ENCODE data around the gene MYO1E.
"Not testable (repeated sequence)": the region's sequence is repeated elsewhere in the genome, so short reads cannot be mapped to it uniquely, and the experiment has no call there.

The MYO1E gene

GRCh38 chr15:59150185-59150584 is 222.5 kb downstream of the MYO1E start:
- H3K27me3 ChIP-seq (replicated peaks in 2 of 5; ENCODE audit: control insufficient read depth in 4 of 5, insufficient read depth in 5 of 5, low read length in 4 of 5), result no peaks in the 10 kb centered on the region
- H3K36me3 ChIP-seq (ENCODE audit: control insufficient read depth in 4 of 4, insufficient read depth in 4 of 4, low read length in 3 of 4), result peaks cover 0 to 31% (median 11%) of the 10 kb centered on the region in 4 experiments
- H3K27ac ChIP-seq (ENCODE audit: insufficient read depth in 1 of 2, low read depth in 1 of 2, low read length in 2 of 2, poor library complexity in 1 of 2, severe bottlenecking in 2 of 2), result no peak overlapping the region
- no peak overlapping the region for H3K4me3 ChIP-seq (ENCODE audit: control insufficient read depth in 1 of 7, extremely low read depth in 1 of 7, insufficient read depth in 4 of 7, low read depth in 2 of 7, low read length in 6 of 7)
- DNase-seq, result no peak
- POLR2A ChIA-PET, result no interaction called here
- no peaks in the 10 kb centered on the region for H3K4me1 ChIP-seq (ENCODE audit: control extremely low read depth in 1 of 4, control insufficient read depth in 4 of 4, insufficient read depth in 4 of 4, low read length in 3 of 4)
- CTCF ChIA-PET, result interaction anchor here (0.9 kb wide), 1 partner anchor 379 kb away, joined by 3 read pairs; no protein-coding TSS in a partner anchor
- H3K9me3 ChIP-seq (ENCODE audit: control extremely low read depth in 1 of 5, control insufficient read depth in 4 of 5, insufficient read depth in 2 of 5, low read depth in 1 of 5, low read length in 4 of 5), result no peaks in the 10 kb centered on the region
- WGBS (ENCODE audit: insufficient coverage), result 89% methylated on average over 2 of the region's 2 CpGs

GRCh38 chr15:59148153-59148833 is 224.4 kb downstream of the MYO1E start:
- H3K27ac ChIP-seq (ENCODE audit: insufficient read depth in 1 of 2, low read depth in 1 of 2, low read length in 2 of 2, poor library complexity in 1 of 2, severe bottlenecking in 2 of 2), result no peak overlapping the region
- ChIA-PET POLR2A (no interaction called here), CTCF (no interaction called here)
- H3K4me1 ChIP-seq (ENCODE audit: control extremely low read depth in 1 of 4, control insufficient read depth in 4 of 4, insufficient read depth in 4 of 4, low read length in 3 of 4), result no peaks in the 10 kb centered on the region
- no peaks in the 10 kb centered on the region for H3K9me3 ChIP-seq (ENCODE audit: control extremely low read depth in 1 of 5, control insufficient read depth in 4 of 5, insufficient read depth in 2 of 5, low read depth in 1 of 5, low read length in 4 of 5)
- H3K27me3 ChIP-seq (replicated peaks in 2 of 5; ENCODE audit: control insufficient read depth in 4 of 5, insufficient read depth in 5 of 5, low read length in 4 of 5), result no peaks in the 10 kb centered on the region
- no peak overlapping the region for H3K4me3 ChIP-seq (ENCODE audit: control insufficient read depth in 1 of 7, extremely low read depth in 1 of 7, insufficient read depth in 4 of 7, low read depth in 2 of 7, low read length in 6 of 7)
- 100% methylated on average over 2 of the region's 2 CpGs for WGBS (ENCODE audit: insufficient coverage)
- no peak for DNase-seq
- H3K36me3 ChIP-seq (ENCODE audit: control insufficient read depth in 4 of 4, insufficient read depth in 4 of 4, low read length in 3 of 4), result peaks cover 0 to 29% (median 14%) of the 10 kb centered on the region in 4 experiments

GRCh38 chr15:59147666-59148065 is 225.0 kb downstream of the MYO1E start:
- H3K4me1 ChIP-seq (ENCODE audit: control extremely low read depth in 1 of 4, control insufficient read depth in 4 of 4, insufficient read depth in 4 of 4, low read length in 3 of 4), result no peaks in the 10 kb centered on the region
- H3K4me3 ChIP-seq (ENCODE audit: control insufficient read depth in 1 of 7, extremely low read depth in 1 of 7, insufficient read depth in 4 of 7, low read depth in 2 of 7, low read length in 6 of 7), result no peak overlapping the region
- ChIA-PET CTCF (no interaction called here), POLR2A (no interaction called here)
- peaks cover 0 to 23% (median 13%) of the 10 kb centered on the region in 4 experiments for H3K36me3 ChIP-seq (ENCODE audit: control insufficient read depth in 4 of 4, insufficient read depth in 4 of 4, low read length in 3 of 4)
- H3K27ac ChIP-seq (ENCODE audit: insufficient read depth in 1 of 2, low read depth in 1 of 2, low read length in 2 of 2, poor library complexity in 1 of 2, severe bottlenecking in 2 of 2), result no peak overlapping the region
- no peaks in the 10 kb centered on the region for H3K9me3 ChIP-seq (ENCODE audit: control extremely low read depth in 1 of 5, control insufficient read depth in 4 of 5, insufficient read depth in 2 of 5, low read depth in 1 of 5, low read length in 4 of 5)
- no peak for DNase-seq
- 98% methylated on average over 5 of the region's 5 CpGs for WGBS (ENCODE audit: insufficient coverage)
- H3K27me3 ChIP-seq (replicated peaks in 2 of 5; ENCODE audit: control insufficient read depth in 4 of 5, insufficient read depth in 5 of 5, low read length in 4 of 5), result no peaks in the 10 kb centered on the region

GRCh38 chr15:59144594-59144993 is 228.1 kb downstream of the MYO1E start:
- 89% methylated on average over 4 of the region's 10 CpGs for WGBS (ENCODE audit: insufficient coverage)
- H3K27me3 ChIP-seq (replicated peaks in 2 of 5; ENCODE audit: control insufficient read depth in 4 of 5, insufficient read depth in 5 of 5, low read length in 4 of 5); H3K4me3 ChIP-seq (ENCODE audit: control insufficient read depth in 1 of 7, extremely low read depth in 1 of 7, insufficient read depth in 4 of 7, low read depth in 2 of 7, low read length in 6 of 7); H3K4me1 ChIP-seq (ENCODE audit: control extremely low read depth in 1 of 4, control insufficient read depth in 4 of 4, insufficient read depth in 4 of 4, low read length in 3 of 4); H3K9me3 ChIP-seq (ENCODE audit: control extremely low read depth in 1 of 5, control insufficient read depth in 4 of 5, insufficient read depth in 2 of 5, low read depth in 1 of 5, low read length in 4 of 5); POLR2A ChIA-PET; H3K27ac ChIP-seq (ENCODE audit: insufficient read depth in 1 of 2, low read depth in 1 of 2, low read length in 2 of 2, poor library complexity in 1 of 2, severe bottlenecking in 2 of 2): not testable (repeated sequence)
- peak in 2 of 3 donors; percentile 15 to 41 for DNase-seq
- CTCF ChIA-PET, result interaction anchor here (1.0 to 1.5 kb wide), 4 partner anchors 19 to 384 kb away, joined by 3 to 4 read pairs (median 3); no protein-coding TSS in a partner anchor
- peaks cover 0 to 23% (median 14%) of the 10 kb centered on the region in 4 experiments for H3K36me3 ChIP-seq (ENCODE audit: control insufficient read depth in 4 of 4, insufficient read depth in 4 of 4, low read length in 3 of 4)

GRCh38 chr15:59143281-59143680 is 229.4 kb downstream of the MYO1E start:
- CTCF ChIA-PET, result interaction anchor here (1.1 kb wide), 1 partner anchor 19 kb away, joined by 3 read pairs; no protein-coding TSS in a partner anchor
- Histone ChIP-seq H3K9me3 (ENCODE audit: control extremely low read depth in 1 of 5, control insufficient read depth in 4 of 5, insufficient read depth in 2 of 5, low read depth in 1 of 5, low read length in 4 of 5) (no peaks in the 10 kb centered on the region), H3K27ac (ENCODE audit: insufficient read depth in 1 of 2, low read depth in 1 of 2, low read length in 2 of 2, poor library complexity in 1 of 2, severe bottlenecking in 2 of 2) (no peak overlapping the region), H3K4me1 (ENCODE audit: control extremely low read depth in 1 of 4, control insufficient read depth in 4 of 4, insufficient read depth in 4 of 4, low read length in 3 of 4) (no peaks in the 10 kb centered on the region), H3K27me3 (replicated peaks in 2 of 5; ENCODE audit: control insufficient read depth in 4 of 5, insufficient read depth in 5 of 5, low read length in 4 of 5) (no peaks in the 10 kb centered on the region), H3K4me3 (ENCODE audit: control insufficient read depth in 1 of 7, extremely low read depth in 1 of 7, insufficient read depth in 4 of 7, low read depth in 2 of 7, low read length in 6 of 7) (no peak overlapping the region), H3K36me3 (ENCODE audit: control insufficient read depth in 4 of 4, insufficient read depth in 4 of 4, low read length in 3 of 4) (peaks cover 0 to 33% (median 15%) of the 10 kb centered on the region in 4 experiments)
- POLR2A ChIA-PET, result no interaction called here
- WGBS (ENCODE audit: insufficient coverage), result 100% methylated on average over 5 of the region's 5 CpGs
- no peak for DNase-seq

GRCh38 chr15:59140422-59141226 is 232.0 kb downstream of the MYO1E start:
- POLR2A ChIA-PET, result no interaction called here
- no peaks in the 10 kb centered on the region for H3K9me3 ChIP-seq (ENCODE audit: control extremely low read depth in 1 of 5, control insufficient read depth in 4 of 5, insufficient read depth in 2 of 5, low read depth in 1 of 5, low read length in 4 of 5)
- no peak overlapping the region for H3K27ac ChIP-seq (ENCODE audit: insufficient read depth in 1 of 2, low read depth in 1 of 2, low read length in 2 of 2, poor library complexity in 1 of 2, severe bottlenecking in 2 of 2)
- no peak for DNase-seq
- H3K27me3 ChIP-seq (replicated peaks in 2 of 5; ENCODE audit: control insufficient read depth in 4 of 5, insufficient read depth in 5 of 5, low read length in 4 of 5), result no peaks in the 10 kb centered on the region
- CTCF ChIA-PET, result no interaction called here
- H3K4me3 ChIP-seq (ENCODE audit: control insufficient read depth in 1 of 7, extremely low read depth in 1 of 7, insufficient read depth in 4 of 7, low read depth in 2 of 7, low read length in 6 of 7), result no peak overlapping the region
- H3K36me3 ChIP-seq (ENCODE audit: control insufficient read depth in 4 of 4, insufficient read depth in 4 of 4, low read length in 3 of 4), result peaks cover 0 to 43% (median 19%) of the 10 kb centered on the region in 4 experiments
- no peaks in the 10 kb centered on the region for H3K4me1 ChIP-seq (ENCODE audit: control extremely low read depth in 1 of 4, control insufficient read depth in 4 of 4, insufficient read depth in 4 of 4, low read length in 3 of 4)
- 92% methylated on average over 2 of the region's 9 CpGs for WGBS (ENCODE audit: insufficient coverage)

- Histone ChIP-seq H3K27ac (ENCODE audit: insufficient read depth in 1 of 2, low read depth in 1 of 2, low read length in 2 of 2, poor library complexity in 1 of 2, severe bottlenecking in 2 of 2) (no peak overlapping the region), H3K27me3 (replicated peaks in 2 of 5; ENCODE audit: control insufficient read depth in 4 of 5, insufficient read depth in 5 of 5, low read length in 4 of 5) (no peaks in the 10 kb centered on the region), H3K36me3 (ENCODE audit: control insufficient read depth in 4 of 4, insufficient read depth in 4 of 4, low read length in 3 of 4) (peaks cover 3 to 58% (median 33%) of the 10 kb centered on the region in 4 experiments), H3K4me3 (ENCODE audit: control insufficient read depth in 1 of 7, extremely low read depth in 1 of 7, insufficient read depth in 4 of 7, low read depth in 2 of 7, low read length in 6 of 7) (no peak overlapping the region), H3K4me1 (ENCODE audit: control extremely low read depth in 1 of 4, control insufficient read depth in 4 of 4, insufficient read depth in 4 of 4, low read length in 3 of 4) (no peaks in the 10 kb centered on the region), H3K9me3 (ENCODE audit: control extremely low read depth in 1 of 5, control insufficient read depth in 4 of 5, insufficient read depth in 2 of 5, low read depth in 1 of 5, low read length in 4 of 5) (no peaks in the 10 kb centered on the region)
- ChIA-PET CTCF (interaction anchor here (0.7 to 1.9 kb wide), 15 partner anchors 14 to 385 kb away, joined by 3 to 6 read pairs (median 3); no protein-coding TSS in a partner anchor), POLR2A (no interaction called here)
- WGBS (ENCODE audit: insufficient coverage), result 54% methylated on average over 4 of the region's 7 CpGs
- peak; percentile 78 to 87 (median 83) for DNase-seq
Measured at GRCh38 chr15:59138243-59138642, 234.4 kb downstream of the MYO1E start.
